SJSA1 (cell line): ENCODE data around the gene LPXN. TPM values are rescaled to one million over a fixed set of nuclear protein-coding genes. Genes with fewer than 3 reads are reported as not detected.
"Not testable (repeated sequence)": the region's sequence is repeated elsewhere in the genome, so short reads cannot be mapped to it uniquely, and the experiment has no call there.

Experiments
- DNase-seq, 2 experiments: peaks; one replicate each; pipeline ENCODE4 v3.0.0-alpha.2; 2015 to 2020; ENCODE audit warnings: low spot score in 2 of 2, low read depth in 1 of 2
- H3K27ac ChIP-seq: fragments of 250-450 bp; sonication (Bioruptor Pico); 2 replicates; pipeline ENCODE4 v1.5.1; 2020; ENCODE audit warnings: mild to moderate bottlenecking, moderate library complexity
- H3K27me3 ChIP-seq: fragments of 250-450 bp; sonication (Bioruptor Pico); replicated peaks from 2 replicates; pipeline ENCODE4 v1.5.1; 2020; ENCODE audit warnings: mild to moderate bottlenecking, moderate library complexity
- H3K36me3 ChIP-seq: fragments of 250-450 bp; sonication (Bioruptor Pico); 2 replicates; pipeline ENCODE4 v1.5.1; 2020; ENCODE audit warnings: mild to moderate bottlenecking
- H3K4me1 ChIP-seq: fragments of 250-450 bp; sonication (Bioruptor Pico); replicated peaks from 2 replicates; pipeline ENCODE4 v1.6.1; 2021; ENCODE audit warnings: mild to moderate bottlenecking
- H3K4me3 ChIP-seq: fragments of 250-450 bp; sonication (Bioruptor Pico); 2 replicates; pipeline ENCODE4 v1.5.1; 2020; ENCODE audit warnings: mild to moderate bottlenecking
- H3K9me3 ChIP-seq: fragments of 250-450 bp; sonication (Bioruptor Pico); replicated peaks from 2 replicates; pipeline ENCODE4 v1.5.1; 2020; ENCODE audit warnings: mild to moderate bottlenecking
- total RNA-seq: library from RNA; depleted of rRNA; stranded (reverse); fragments of >200 nt; shearing (Covaris generic); gene quantifications from 2 replicates; pipeline ENCODE4 v1.2.3, GENCODE V29; 2014

The LPXN gene
- total RNA-seq, 1 experiment from 2014 or later = 4.0 TPM

GRCh38 chr11:58573451-58574104 is 2.1 kb downstream of the LPXN start:
- H3K9me3 ChIP-seq = no peaks in the 10 kb centered on the region
- H3K27ac ChIP-seq = peak overlapping the region; percentile 55
- H3K36me3 ChIP-seq = peaks cover 11% of the 10 kb centered on the region
- H3K4me1 ChIP-seq = peaks cover 26% of the 10 kb centered on the region
- peak in 1 of 2 experiments; percentile 36 for DNase-seq
- no peaks in the 10 kb centered on the region for H3K27me3 ChIP-seq
- no peak overlapping the region for H3K4me3 ChIP-seq

GRCh38 chr11:58572906-58573305 is 2.8 kb downstream of the LPXN start:
- H3K27me3 ChIP-seq, H3K9me3 ChIP-seq, H3K4me3 ChIP-seq, H3K36me3 ChIP-seq, DNase-seq: not testable (repeated sequence)
- Histone ChIP-seq H3K27ac (0 out of 2 replicates have a peak overlapping the region, but pooled peaks have one; percentile 55), H3K4me1 (peaks cover 26% of the 10 kb centered on the region)

- peak; percentile 48 to 65 for DNase-seq
- Histone ChIP-seq H3K4me3 (no peak overlapping the region), H3K36me3 (peaks cover 11% of the 10 kb centered on the region), H3K9me3 (no peaks in the 10 kb centered on the region), H3K27ac (no peak overlapping the region), H3K4me1 (no peaks in the 10 kb centered on the region; the same call in 1 of the 2 replicates), H3K27me3 (no peaks in the 10 kb centered on the region)
Observed at GRCh38 chr11:58567889-58568512, 7.7 kb downstream of the LPXN start.

GRCh38 chr11:58564231-58564630 is 11.4 kb downstream of the LPXN start:
- Histone ChIP-seq H3K27ac (no peak overlapping the region), H3K36me3 (peaks cover 6% of the 10 kb centered on the region), H3K4me3 (no peak overlapping the region), H3K9me3 (no peaks in the 10 kb centered on the region), H3K27me3 (no peaks in the 10 kb centered on the region), H3K4me1 (no peaks in the 10 kb centered on the region)
- DNase-seq = no peak

- no peak overlapping the region for H3K4me3 ChIP-seq
- H3K36me3 ChIP-seq = peaks cover 3% of the 10 kb centered on the region
- H3K9me3 ChIP-seq = no peaks in the 10 kb centered on the region
- no peaks in the 10 kb centered on the region for H3K4me1 ChIP-seq
- DNase-seq = no peak
- no peak overlapping the region for H3K27ac ChIP-seq
- H3K27me3 ChIP-seq = no peaks in the 10 kb centered on the region
Observed at GRCh38 chr11:58562375-58562800, 13.3 kb downstream of the LPXN start.

GRCh38 chr11:58561394-58562098 is 14.1 kb downstream of the LPXN start:
- Histone ChIP-seq H3K27me3 (no peaks in the 10 kb centered on the region), H3K4me1 (no peaks in the 10 kb centered on the region), H3K9me3 (no peaks in the 10 kb centered on the region), H3K36me3 (peaks cover 3% of the 10 kb centered on the region), H3K4me3 (no peak overlapping the region), H3K27ac (no peak overlapping the region)
- DNase-seq = no peak

GRCh38 chr11:58560842-58561241 is 14.8 kb downstream of the LPXN start:
- no peaks in the 10 kb centered on the region for H3K4me1 ChIP-seq
- no peaks in the 10 kb centered on the region for H3K27me3 ChIP-seq
- H3K36me3 ChIP-seq = peaks cover 3% of the 10 kb centered on the region; the same call in 1 of the 2 replicates
- no peaks in the 10 kb centered on the region for H3K9me3 ChIP-seq
- H3K27ac ChIP-seq = no peak overlapping the region
- no peak for DNase-seq
- no peak overlapping the region for H3K4me3 ChIP-seq

- H3K36me3 ChIP-seq = peaks cover 38% of the 10 kb centered on the region
- H3K9me3 ChIP-seq = no peaks in the 10 kb centered on the region
- H3K4me3 ChIP-seq = no peak overlapping the region
- no peaks in the 10 kb centered on the region for H3K4me1 ChIP-seq
- no peak overlapping the region for H3K27ac ChIP-seq
- no peaks in the 10 kb centered on the region for H3K27me3 ChIP-seq
- DNase-seq = no peak
Observed at GRCh38 chr11:58549644-58550043, 26.0 kb downstream of the LPXN start.

- H3K4me3 ChIP-seq = no peak overlapping the region
- H3K27me3 ChIP-seq = no peaks in the 10 kb centered on the region
- no peak overlapping the region for H3K27ac ChIP-seq
- H3K4me1 ChIP-seq = no peaks in the 10 kb centered on the region
- no peaks in the 10 kb centered on the region for H3K9me3 ChIP-seq
- H3K36me3 ChIP-seq = peaks cover 27% of the 10 kb centered on the region
- DNase-seq = no peak
Observed at GRCh38 chr11:58546841-58547240, 28.8 kb downstream of the LPXN start.

- Histone ChIP-seq H3K4me3 (no peak overlapping the region), H3K4me1 (no peaks in the 10 kb centered on the region), H3K36me3 (0 out of 2 replicates have a peak, but pooled peaks cover 7% of the 10 kb centered on the region), H3K9me3 (no peaks in the 10 kb centered on the region), H3K27ac (no peak overlapping the region), H3K27me3 (no peaks in the 10 kb centered on the region)
- DNase-seq = no peak
Observed at GRCh38 chr11:58531865-58532341, 43.8 kb downstream of the LPXN start.

- H3K36me3 ChIP-seq = 0 out of 2 replicates have a peak, but pooled peaks cover 8% of the 10 kb centered on the region
- no peak overlapping the region for H3K4me3 ChIP-seq
- no peaks in the 10 kb centered on the region for H3K4me1 ChIP-seq
- H3K9me3 ChIP-seq = no peaks in the 10 kb centered on the region
- DNase-seq = no peak
- no peak overlapping the region for H3K27ac ChIP-seq
- no peaks in the 10 kb centered on the region for H3K27me3 ChIP-seq
Observed at GRCh38 chr11:58530236-58530635, 45.4 kb downstream of the LPXN start.

- no peak for DNase-seq
- Histone ChIP-seq H3K27me3 (no peaks in the 10 kb centered on the region), H3K4me3 (no peak overlapping the region), H3K9me3 (no peaks in the 10 kb centered on the region), H3K4me1 (no peaks in the 10 kb centered on the region), H3K27ac (no peak overlapping the region), H3K36me3 (0 out of 2 replicates have a peak, but pooled peaks cover 8% of the 10 kb centered on the region)
Observed at GRCh38 chr11:58527429-58527828, 48.2 kb downstream of the LPXN start.

GRCh38 chr11:58526721-58527120 is 48.9 kb downstream of the LPXN start:
- no peaks in the 10 kb centered on the region for H3K9me3 ChIP-seq
- 0 out of 2 replicates have a peak, but pooled peaks cover 8% of the 10 kb centered on the region for H3K36me3 ChIP-seq

More at GRCh38 chr11:58526721-58527120, 48.9 kb downstream of the LPXN start:
- Histone ChIP-seq H3K27me3 (no peaks in the 10 kb centered on the region), H3K4me3 (no peak overlapping the region), H3K4me1 (no peaks in the 10 kb centered on the region), H3K27ac (no peak overlapping the region)
- DNase-seq = no peak
